Loucy (cell line): ENCODE measurements around the gene EED.

Source experiments
- CTCF ChIP-seq: fragments of 200-600 bp; sonication (generic); conservative IDR thresholded peaks from 2 replicates; pipeline ENCODE4 v1.5.1; 2014; ENCODE audit warnings: mild to moderate bottlenecking, antibody characterized with exemption, low read length
- EZH2phosphoT487 ChIP-seq: fragments of 200-600 bp; IDR thresholded peaks from 2 replicates; pipeline ENCODE4 v1.6.1; 2018; ENCODE audit warnings: antibody characterized with exemption, mild to moderate bottlenecking, moderate library complexity, borderline replicate concordance

- TF ChIP-seq CTCF (no peak), EZH2phosphoT487 (no peak)
Observed at GRCh38 chr11:86247608-86248007, 3.1 kb downstream of the EED start.
